Stimulated activated memory B cell treated with anti-CD40 and anti-IgM and Interleukin-4, amounts not matched to agents 10 μg/mL and 1 μg/mL and 100 μg/mL, for 72 hours (primary cell): ENCODE measurements around the gene VPS4A.

Source experiments
- ATAC-seq: fragments of 150-1000 bp; cut with Tn5 transposase; 2 replicates; pipeline ENCODE4 v1.10.0; 2021
- H3K27ac Mint-ChIP-seq: one replicate; pipeline ENCODE4 v1.8.0; 2022; ENCODE audit warnings: mild to moderate bottlenecking, mixed read lengths
- H3K27me3 Mint-ChIP-seq: one replicate; pipeline ENCODE4 v1.8.0; 2022; ENCODE audit warnings: mixed read lengths
- H3K36me3 Mint-ChIP-seq: one replicate; pipeline ENCODE4 v1.8.0; 2022; ENCODE audit warnings: mixed read lengths
- H3K4me1 Mint-ChIP-seq: one replicate; pipeline ENCODE4 v1.8.0; 2022; ENCODE audit warnings: mixed read lengths
- H3K4me3 Mint-ChIP-seq: one replicate; pipeline ENCODE4 v1.8.0; 2022; ENCODE audit warnings: mild to moderate bottlenecking, moderate library complexity, mixed read lengths
- H3K9me3 Mint-ChIP-seq: one replicate; pipeline ENCODE4 v1.8.0; 2022; ENCODE audit warnings: mixed read lengths

The VPS4A gene

DNA sequence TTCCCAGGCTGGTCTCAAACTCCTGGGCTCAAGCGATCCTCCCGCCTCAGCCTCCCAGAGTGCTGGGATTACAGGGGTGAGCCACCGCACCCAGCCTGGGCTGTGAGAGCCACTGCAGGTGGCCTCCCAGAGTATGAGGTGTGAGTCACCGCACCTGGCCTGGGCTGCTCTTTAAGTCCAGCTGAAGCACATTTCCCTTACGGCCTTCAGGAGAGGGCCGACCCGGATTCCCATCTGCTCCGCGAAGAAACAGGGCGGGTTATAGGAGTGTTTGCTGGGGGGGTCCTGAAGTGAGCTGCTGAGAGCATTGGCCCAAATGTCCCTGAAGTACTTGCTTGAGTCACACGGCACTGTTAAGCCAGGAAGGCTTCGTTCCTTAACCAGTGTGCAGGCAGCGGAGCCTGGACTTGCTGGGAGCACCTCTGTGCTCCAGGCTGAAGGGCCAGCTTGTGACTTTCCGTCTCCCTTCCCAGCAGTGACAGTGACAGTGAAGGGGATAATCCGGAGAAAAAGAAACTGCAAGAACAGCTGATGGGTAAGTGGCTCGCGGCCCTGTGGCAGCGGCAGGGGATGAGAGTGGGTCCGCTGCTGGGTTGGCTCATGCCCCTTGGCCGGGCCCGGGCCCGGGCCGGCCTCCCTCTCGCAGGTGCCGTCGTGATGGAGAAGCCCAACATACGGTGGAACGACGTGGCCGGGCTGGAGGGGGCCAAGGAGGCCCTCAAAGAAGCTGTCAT lies 7.2 kb downstream of the VPS4A start:
- H3K4me1 Mint-ChIP-seq = peaks cover 32% of the 10 kb centered on the region
- no peak overlapping the region for H3K27ac Mint-ChIP-seq
- H3K36me3 Mint-ChIP-seq = peaks cover 45% of the 10 kb centered on the region
- no peaks in the 10 kb centered on the region for H3K27me3 Mint-ChIP-seq
- H3K9me3 Mint-ChIP-seq = no peaks in the 10 kb centered on the region
- no peak for ATAC-seq
- no peak overlapping the region for H3K4me3 Mint-ChIP-seq

DNA sequence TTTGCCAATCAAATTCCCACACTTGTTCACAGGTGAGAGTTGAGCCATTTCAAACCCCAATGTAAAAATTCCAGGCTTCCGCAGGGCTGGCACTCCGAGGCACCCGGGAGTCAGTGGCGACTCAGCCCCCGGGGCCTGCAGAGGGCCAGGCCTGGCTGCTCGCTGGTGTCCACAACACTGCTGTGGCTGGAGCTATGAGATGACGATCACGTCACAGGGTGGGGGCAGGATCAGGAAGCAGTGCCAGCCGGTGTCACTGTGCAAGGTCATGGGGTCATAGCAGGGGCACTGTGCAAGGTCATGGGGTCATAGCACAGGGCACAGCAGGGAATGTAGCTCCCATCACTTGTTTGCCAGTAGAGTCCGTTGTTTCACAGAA lies 7.8 kb downstream of the VPS4A start:
- Mint-ChIP-seq H3K9me3 (no peaks in the 10 kb centered on the region), H3K27me3 (no peaks in the 10 kb centered on the region), H3K4me3 (no peak overlapping the region), H3K27ac (no peak overlapping the region), H3K36me3 (peaks cover 46% of the 10 kb centered on the region), H3K4me1 (peaks cover 27% of the 10 kb centered on the region)
- ATAC-seq = no peak

DNA sequence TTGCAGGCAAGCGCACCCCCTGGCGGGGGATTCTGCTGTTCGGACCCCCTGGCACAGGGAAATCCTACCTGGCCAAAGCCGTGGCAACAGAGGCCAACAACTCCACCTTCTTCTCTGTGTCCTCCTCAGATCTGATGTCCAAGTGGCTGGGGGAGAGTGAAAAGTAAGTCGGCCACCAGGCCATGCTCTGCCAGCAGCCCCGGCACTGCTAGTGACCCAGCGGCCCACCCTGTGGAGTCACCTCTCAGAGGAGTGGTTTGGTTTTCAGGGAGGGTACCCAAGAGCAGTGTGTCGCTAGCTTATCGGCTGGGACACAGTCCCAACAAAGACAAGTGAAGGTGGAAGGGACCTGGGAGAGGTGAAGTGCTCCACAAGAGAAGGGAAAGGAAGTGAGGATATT lies 8.2 kb downstream of the VPS4A start:
- no peak for ATAC-seq
- Mint-ChIP-seq H3K27me3 (no peaks in the 10 kb centered on the region), H3K4me3 (no peak overlapping the region), H3K9me3 (no peaks in the 10 kb centered on the region), H3K4me1 (peaks cover 27% of the 10 kb centered on the region), H3K27ac (no peak overlapping the region), H3K36me3 (peaks cover 50% of the 10 kb centered on the region)

DNA sequence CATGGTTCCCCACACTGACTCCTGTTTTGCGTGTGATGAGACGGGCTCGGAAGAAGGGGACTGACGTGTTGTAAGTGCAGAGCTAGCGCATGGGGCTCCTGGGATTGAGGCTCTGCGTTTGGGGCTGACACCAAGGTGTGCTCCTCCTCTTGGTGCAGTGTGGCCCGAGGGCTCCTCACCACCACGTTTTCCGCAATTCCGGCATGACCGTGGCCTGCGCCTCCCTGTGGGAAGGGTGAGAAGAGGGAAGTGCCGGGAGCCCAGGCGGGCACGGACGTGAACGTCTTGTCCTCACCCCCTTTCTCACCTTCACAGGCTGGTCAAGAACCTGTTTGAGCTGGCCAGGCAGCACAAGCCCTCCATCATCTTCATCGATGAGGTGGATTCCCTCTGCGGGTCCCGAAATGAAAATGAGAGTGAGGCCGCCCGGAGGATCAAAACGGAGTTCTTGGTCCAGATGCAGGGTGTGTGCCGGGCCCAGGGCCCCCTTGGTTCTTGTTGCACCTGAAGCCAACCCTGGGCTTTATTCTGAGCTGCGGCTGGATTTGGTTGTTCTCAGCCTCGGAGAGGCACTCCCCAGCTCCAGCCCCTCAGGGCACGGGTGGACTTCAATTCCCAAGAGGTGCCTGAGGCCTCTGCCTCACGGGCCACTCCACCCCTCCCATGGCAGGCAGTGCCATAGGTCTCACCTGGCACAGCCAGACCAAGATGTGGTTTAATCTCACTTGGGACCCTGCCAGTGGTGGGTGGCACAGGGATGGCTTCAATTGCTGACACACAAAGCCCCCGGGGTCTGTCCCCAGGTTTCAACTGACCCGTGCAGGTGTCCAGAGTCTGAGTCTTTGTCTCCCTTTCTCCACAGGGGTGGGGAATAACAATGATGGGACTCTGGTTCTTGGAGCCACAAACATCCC lies 8.9 kb downstream of the VPS4A start:
- no peak for ATAC-seq
- Mint-ChIP-seq H3K27ac (no peak overlapping the region), H3K27me3 (no peaks in the 10 kb centered on the region), H3K4me3 (no peak overlapping the region), H3K9me3 (no peaks in the 10 kb centered on the region), H3K36me3 (peaks cover 53% of the 10 kb centered on the region), H3K4me1 (peaks cover 28% of the 10 kb centered on the region)

DNA sequence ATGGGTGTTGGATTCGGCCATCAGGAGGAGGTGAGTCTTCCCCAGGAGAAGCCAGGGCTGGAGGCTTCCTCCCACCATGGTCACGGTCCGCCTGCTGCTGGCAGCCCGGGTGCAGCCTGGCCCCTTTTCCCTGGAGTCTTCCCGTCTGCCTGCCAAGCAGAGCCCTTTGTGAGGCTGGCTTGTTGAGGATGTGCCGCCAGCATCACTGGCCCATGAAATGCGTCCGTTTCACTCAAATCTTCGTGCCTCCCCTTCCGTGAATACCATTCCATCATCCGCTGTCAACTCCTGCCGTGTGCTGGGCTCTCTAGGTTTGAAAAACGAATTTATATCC lies 9.6 kb downstream of the VPS4A start:
- Mint-ChIP-seq H3K4me1 (peaks cover 30% of the 10 kb centered on the region), H3K27me3 (no peaks in the 10 kb centered on the region), H3K36me3 (peaks cover 56% of the 10 kb centered on the region), H3K9me3 (no peaks in the 10 kb centered on the region), H3K4me3 (no peak overlapping the region), H3K27ac (no peak overlapping the region)
- no peak for ATAC-seq

DNA sequence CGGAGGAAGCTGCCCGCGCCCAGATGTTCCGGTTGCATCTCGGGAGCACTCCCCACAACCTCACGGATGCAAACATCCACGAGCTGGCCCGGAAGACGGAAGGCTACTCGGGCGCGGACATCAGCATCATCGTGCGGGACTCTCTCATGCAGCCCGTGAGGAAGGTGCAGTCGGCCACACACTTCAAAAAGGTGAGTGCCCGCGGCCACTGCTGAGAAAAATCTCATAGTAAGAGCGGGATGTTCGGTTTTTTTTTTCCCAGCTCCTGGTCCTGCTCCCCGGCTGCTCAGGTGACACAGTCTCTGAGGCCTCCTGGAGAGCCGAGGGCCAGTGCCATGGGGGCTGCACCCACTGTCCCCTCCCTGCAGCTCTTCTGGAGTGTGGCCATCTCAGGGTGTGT lies 9.9 kb downstream of the VPS4A start:
- Mint-ChIP-seq H3K4me1 (peaks cover 31% of the 10 kb centered on the region), H3K27ac (no peak overlapping the region), H3K4me3 (no peak overlapping the region), H3K27me3 (no peaks in the 10 kb centered on the region), H3K36me3 (peaks cover 56% of the 10 kb centered on the region), H3K9me3 (no peaks in the 10 kb centered on the region)
- no peak for ATAC-seq

DNA sequence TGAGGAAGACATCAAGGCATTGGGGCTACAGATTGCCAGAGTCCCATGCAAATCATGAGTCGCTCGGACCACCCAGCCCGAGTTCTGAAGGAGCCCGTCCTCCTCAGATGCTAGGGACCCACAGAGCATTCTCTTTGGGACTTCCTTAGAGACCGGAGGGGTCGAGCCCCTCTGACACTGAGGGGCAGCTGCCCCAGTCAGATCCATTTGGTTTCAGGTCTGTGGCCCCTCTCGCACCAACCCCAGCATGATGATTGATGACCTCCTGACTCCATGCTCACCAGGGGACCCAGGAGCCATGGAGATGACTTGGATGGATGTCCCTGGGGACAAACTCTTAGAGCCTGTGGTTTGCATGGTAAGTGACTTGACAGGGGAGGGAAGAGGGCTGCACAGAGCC lies 11.2 kb downstream of the VPS4A start:
- H3K36me3 Mint-ChIP-seq = peaks cover 50% of the 10 kb centered on the region

DNA sequence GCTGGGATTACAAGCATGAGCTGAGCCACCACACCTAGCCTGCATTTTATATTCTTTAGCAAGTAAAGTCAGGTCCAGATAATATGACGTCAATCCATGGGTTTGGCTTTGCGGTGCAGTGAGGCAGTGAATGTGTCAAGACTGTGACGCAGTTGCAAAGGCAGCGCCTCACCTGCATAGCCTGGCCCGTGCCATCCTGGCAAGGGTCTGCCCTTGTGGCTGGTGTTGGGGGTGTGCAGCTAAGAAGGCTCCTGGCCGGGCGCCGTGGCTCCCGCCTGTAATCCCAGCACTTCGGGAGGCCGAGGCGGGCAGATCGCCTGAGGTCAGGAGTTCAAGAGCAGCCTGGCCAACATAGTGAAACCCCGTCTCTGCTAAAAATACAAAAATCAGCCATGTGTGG lies 12.3 kb downstream of the VPS4A start:
- Mint-ChIP-seq H3K27ac (no peak overlapping the region), H3K36me3 (peaks cover 50% of the 10 kb centered on the region)

More for the DNA sequence above, 11.2 kb downstream of the VPS4A start:
- Mint-ChIP-seq H3K9me3 (no peaks in the 10 kb centered on the region), H3K27me3 (no peaks in the 10 kb centered on the region), H3K27ac (no peak overlapping the region), H3K4me1 (peaks cover 39% of the 10 kb centered on the region), H3K4me3 (no peak overlapping the region)
- ATAC-seq = no peak

DNA sequence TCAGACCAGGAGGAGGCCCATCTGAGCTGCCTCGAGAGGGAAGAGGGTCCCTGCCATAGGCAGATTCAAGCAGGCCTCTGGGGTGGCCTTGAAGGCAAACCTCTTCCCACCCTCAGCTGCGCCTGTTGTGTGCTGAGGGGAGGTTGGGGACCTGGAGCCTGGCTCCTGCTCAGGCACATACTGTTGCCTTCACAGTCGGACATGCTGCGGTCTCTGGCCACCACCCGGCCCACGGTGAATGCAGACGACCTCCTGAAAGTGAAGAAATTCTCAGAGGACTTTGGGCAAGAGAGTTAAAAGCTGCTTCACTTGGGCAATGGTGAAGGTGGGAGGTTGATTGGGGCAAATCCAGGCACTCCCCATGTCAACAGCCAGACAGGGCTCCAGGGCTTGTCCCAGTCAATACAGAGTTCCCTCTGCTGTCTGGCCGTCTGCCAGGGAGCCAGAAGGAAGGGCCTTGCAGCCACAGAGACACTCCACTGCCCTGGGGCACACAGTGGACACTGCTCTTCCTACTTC lies 12.9 kb downstream of the VPS4A start:
- Mint-ChIP-seq H3K4me3 (no peak overlapping the region), H3K36me3 (peaks cover 50% of the 10 kb centered on the region), H3K4me1 (peaks cover 49% of the 10 kb centered on the region), H3K9me3 (no peaks in the 10 kb centered on the region), H3K27me3 (no peaks in the 10 kb centered on the region), H3K27ac (peak overlapping the region; percentile 30)
- ATAC-seq = no peak

More for the DNA sequence above, 12.3 kb downstream of the VPS4A start:
- Mint-ChIP-seq H3K27me3 (no peaks in the 10 kb centered on the region), H3K4me1 (peaks cover 43% of the 10 kb centered on the region), H3K9me3 (no peaks in the 10 kb centered on the region), H3K4me3 (no peak overlapping the region)
- no peak for ATAC-seq

DNA sequence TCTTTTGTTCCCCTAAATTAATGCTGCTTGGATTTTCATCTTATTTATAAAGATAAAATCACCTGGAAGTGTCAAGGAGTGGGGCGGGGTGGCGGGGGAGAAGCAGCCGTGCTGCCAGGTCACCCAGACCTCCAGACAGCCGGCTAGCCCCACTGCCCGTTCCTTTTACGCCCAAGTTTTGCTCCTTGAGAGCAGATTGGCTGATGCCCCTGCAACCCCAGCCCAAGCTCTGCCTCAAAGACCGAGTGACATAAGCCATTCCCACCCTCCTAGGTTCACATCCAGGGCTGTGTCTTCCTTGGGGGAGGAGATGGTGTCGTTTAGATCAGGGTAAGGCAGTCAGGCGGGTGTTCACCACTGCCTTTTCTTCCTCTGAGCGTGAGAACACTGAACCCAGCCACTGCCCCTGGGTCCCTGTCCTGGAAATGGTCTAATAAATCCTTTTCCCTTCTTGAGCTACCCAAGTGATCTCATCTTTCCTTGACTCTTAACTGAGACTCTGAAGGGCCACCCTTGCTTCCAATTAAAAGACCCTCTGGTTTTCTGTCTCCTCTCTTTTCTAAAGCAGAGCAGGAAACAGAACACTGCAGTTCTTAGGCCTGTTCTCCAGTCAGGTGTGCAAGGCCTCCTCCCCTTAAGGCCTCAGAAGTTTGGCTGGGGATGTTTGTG lies 13.6 kb downstream of the VPS4A start:
- ATAC-seq = no peak
- H3K27ac Mint-ChIP-seq = peak overlapping the region; percentile 30
- no peaks in the 10 kb centered on the region for H3K27me3 Mint-ChIP-seq
- H3K9me3 Mint-ChIP-seq = no peaks in the 10 kb centered on the region
- H3K4me1 Mint-ChIP-seq = peaks cover 55% of the 10 kb centered on the region
- no peak overlapping the region for H3K4me3 Mint-ChIP-seq
- peaks cover 45% of the 10 kb centered on the region for H3K36me3 Mint-ChIP-seq

DNA sequence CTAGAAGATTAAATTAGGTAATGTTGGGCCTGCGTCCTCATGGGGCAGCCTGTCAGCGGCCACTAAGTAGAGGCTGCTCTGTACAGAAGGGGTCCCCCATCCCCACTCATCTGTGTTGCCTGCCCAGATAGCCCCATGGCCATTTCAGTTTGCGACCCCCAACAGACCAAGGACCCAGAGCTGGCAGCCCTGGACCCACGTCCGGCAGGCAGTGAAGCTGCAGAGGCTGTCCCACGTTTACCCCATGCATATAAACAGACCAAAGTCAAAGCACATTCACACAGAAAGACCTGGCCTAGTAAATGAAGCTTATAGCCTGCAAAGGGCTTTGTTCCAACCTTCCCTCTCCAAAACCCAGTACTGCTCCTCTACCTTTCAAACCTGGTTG lies 14.6 kb downstream of the VPS4A start:
- no peak for ATAC-seq
- no peaks in the 10 kb centered on the region for H3K9me3 Mint-ChIP-seq
- peaks cover 59% of the 10 kb centered on the region for H3K4me1 Mint-ChIP-seq
- H3K27me3 Mint-ChIP-seq = no peaks in the 10 kb centered on the region
- peak overlapping the region; percentile 49 for H3K27ac Mint-ChIP-seq
- H3K4me3 Mint-ChIP-seq = no peak overlapping the region
- peaks cover 42% of the 10 kb centered on the region for H3K36me3 Mint-ChIP-seq

DNA sequence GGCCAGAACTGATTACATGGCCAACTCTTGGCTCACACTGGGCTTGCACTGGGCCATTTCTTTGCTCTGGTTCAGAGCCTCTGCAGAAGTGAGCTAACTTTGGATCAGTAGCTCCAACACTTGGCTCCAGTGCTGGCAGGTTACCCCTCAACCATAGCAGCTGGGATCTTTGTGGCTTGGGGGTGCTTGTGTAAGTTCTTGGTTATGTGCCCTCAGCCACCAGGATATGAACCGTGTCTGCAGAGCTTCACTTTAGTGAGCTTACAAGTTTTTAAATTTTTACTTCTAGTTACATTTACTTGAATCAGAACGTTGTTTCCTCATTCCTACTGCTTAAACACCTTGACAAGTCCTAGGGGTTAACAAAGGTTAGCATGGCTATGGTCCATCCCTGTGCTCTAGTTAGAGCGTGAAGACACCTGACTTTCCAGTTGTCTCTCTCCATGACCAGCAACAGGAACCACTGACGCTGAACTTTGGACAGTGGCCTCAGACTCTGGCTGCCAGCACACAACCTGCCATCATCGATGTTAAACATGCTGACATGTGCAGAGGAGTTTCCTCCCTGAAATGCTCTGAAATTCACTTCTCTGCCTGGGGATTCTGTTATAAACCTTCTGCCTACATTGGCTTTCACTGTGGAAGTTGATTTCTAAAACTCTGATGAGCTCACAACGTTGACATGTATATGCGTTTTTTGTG lies 15.2 kb downstream of the VPS4A start:
- ATAC-seq = no peak
- no peaks in the 10 kb centered on the region for H3K9me3 Mint-ChIP-seq
- peaks cover 62% of the 10 kb centered on the region for H3K4me1 Mint-ChIP-seq
- peaks cover 37% of the 10 kb centered on the region for H3K36me3 Mint-ChIP-seq
- no peak overlapping the region for H3K4me3 Mint-ChIP-seq
- H3K27ac Mint-ChIP-seq = peak overlapping the region; percentile 49
- no peaks in the 10 kb centered on the region for H3K27me3 Mint-ChIP-seq

DNA sequence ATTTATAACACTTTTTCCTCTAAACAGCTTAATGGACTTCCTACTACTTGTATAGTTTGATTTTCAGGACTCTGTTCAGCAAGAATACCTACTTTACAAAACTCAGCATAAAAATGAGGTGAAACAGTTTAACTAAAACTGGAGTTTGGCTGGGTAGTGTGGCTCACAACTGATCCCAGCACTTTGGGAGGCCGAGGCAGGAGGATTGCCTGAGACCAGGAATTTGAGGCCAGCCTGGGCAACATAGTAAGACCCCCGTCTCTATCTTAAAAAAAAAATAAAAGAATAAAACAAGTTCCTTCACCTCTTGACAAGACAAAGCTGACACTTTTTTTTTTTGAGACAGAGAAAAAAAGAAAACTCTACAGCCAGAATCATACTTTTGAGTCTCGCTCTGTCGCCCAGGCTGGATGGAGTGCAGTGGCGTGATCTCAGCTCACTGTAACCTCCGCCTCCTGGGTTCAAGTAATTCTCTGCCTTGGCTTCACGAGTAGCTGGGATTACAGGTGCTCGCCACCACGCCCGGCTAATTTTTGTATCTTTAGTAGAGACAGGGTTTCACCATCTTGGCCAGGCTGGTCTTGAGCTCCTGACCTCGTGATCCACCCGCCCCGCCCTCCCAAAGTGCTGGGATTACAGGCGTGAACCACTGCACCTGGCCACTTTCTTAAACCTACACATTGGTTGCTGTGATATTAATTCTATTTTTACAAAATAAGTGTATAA lies 16.6 kb downstream of the VPS4A start:
- Mint-ChIP-seq H3K27ac (peak overlapping the region; percentile 49), H3K36me3 (peaks cover 37% of the 10 kb centered on the region), H3K9me3 (no peaks in the 10 kb centered on the region), H3K4me1 (peaks cover 50% of the 10 kb centered on the region), H3K4me3 (peak overlapping the region; percentile 21), H3K27me3 (no peaks in the 10 kb centered on the region)
- ATAC-seq = no peak

DNA sequence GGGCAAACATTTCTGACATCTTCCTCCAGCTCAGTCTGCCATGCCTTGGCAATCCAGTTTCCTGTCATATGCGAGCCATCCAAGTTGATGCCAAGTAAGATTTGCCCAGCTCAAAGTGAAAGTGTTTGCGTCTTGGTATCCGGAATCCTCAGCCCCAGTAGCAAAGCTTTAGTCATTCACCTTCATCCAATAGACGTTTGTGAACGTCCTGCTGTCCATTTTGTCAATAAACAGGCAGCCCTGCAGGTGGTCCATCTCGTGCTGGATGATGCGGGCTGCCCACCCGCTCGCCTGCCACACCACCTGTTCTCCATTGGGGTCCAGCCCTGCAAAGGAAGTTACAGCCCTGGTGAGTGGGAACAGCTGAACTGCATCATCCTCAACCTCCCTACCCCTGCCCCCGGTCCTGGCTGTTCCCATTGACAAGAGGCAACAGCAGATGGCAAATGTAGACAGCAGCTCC lies 17.7 kb downstream of the VPS4A start:
- Mint-ChIP-seq H3K36me3 (peaks cover 37% of the 10 kb centered on the region), H3K9me3 (no peaks in the 10 kb centered on the region), H3K27ac (peak overlapping the region; percentile 60), H3K27me3 (no peaks in the 10 kb centered on the region), H3K4me3 (peak overlapping the region; percentile 88), H3K4me1 (peaks cover 50% of the 10 kb centered on the region)
- ATAC-seq = no peak
